HG02759 (cell line): Measurements from ENCODE around the gene ANKMY1.
"Not testable (repeated sequence)": the region's sequence is repeated elsewhere in the genome, so short reads cannot be mapped to it uniquely, and the experiment has no call there.

Experiments
- ATAC-seq: cut with Tn5 transposase; IDR thresholded peaks from one replicate; pipeline ENCODE4 v1.9.1; 2021; ENCODE audit warnings: mild to moderate bottlenecking, moderate library complexity; ENCODE audit not compliant: unreplicated experiment

The ANKMY1 gene

GRCh38 chr2:240555541-240556250 is 2.1 kb downstream of the ANKMY1 start:
- no peak for ATAC-seq

- ATAC-seq: no peak
Measured at GRCh38 chr2:240554767-240555493, 2.9 kb downstream of the ANKMY1 start.

DNA sequence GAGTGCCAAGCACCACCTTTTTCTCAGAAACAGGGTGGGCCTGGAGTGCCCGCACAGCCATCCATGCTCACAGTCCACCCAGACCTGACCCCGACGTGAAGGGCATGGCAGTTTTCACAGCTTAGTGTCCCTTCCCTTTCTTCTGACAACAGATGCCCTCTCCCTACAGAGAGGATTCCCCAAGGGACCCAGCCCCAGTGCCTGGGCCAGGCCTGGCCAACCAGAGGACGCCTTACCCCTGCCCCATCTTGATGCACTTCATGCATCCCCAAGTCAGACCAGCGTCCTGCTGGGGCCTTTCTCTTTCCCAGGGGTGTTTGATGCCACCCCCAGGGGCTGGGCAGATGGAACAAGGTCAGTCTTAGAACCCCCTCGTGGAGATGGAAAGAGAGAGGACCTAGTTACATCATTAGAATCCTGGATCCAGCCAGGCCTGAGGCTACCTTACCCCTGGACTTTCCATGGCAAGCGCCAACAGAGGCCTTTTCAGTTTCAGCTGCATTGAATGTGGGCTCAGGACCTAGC is 3.8 kb downstream of the ANKMY1 start:
- ATAC-seq: no peak

- ATAC-seq: no peak
Measured at GRCh38 chr2:240551811-240552210, 6.0 kb downstream of the ANKMY1 start.

DNA sequence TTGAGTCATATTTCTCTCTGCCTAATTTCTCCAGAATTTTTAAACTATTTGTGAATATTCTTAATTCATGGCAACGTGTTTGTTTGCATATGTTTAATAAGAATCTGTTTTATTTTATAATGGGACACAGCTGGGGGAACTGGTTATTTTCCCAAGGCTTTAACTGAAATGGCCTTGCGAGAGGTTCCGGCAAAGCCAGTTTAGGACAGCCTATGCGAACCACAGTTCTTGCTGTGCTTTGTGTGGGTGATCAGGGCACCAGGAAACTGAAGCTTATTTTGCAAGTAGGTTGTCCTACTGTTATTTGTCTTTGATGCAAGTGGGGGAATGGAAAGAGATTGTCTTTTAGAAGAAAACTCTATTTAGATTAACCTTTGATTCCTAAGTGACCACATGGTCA is 6.5 kb downstream of the ANKMY1 start:
- no peak for ATAC-seq

DNA sequence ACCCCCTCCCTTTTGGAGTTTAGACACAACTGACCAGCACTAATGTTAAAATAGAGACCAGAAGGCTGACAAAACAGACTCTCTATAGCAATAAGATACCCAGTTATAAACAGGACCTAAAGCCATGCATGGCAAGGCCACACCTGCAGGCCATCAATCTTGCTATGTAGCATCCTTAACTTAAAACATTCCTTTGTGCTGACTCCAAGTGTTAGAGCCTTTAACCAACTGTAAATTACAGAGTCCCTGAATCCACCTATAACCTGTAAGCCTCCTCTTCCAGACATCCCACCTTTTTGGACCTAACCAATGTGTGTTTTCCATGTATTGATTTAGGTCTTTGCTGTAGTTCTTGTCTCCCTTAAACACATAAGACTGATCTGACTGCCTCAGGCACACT is 17.9 kb downstream of the ANKMY1 start:
- no peak for ATAC-seq

- ATAC-seq: not testable (repeated sequence)
Measured at GRCh38 chr2:240539101-240539500, 18.7 kb downstream of the ANKMY1 start.

DNA sequence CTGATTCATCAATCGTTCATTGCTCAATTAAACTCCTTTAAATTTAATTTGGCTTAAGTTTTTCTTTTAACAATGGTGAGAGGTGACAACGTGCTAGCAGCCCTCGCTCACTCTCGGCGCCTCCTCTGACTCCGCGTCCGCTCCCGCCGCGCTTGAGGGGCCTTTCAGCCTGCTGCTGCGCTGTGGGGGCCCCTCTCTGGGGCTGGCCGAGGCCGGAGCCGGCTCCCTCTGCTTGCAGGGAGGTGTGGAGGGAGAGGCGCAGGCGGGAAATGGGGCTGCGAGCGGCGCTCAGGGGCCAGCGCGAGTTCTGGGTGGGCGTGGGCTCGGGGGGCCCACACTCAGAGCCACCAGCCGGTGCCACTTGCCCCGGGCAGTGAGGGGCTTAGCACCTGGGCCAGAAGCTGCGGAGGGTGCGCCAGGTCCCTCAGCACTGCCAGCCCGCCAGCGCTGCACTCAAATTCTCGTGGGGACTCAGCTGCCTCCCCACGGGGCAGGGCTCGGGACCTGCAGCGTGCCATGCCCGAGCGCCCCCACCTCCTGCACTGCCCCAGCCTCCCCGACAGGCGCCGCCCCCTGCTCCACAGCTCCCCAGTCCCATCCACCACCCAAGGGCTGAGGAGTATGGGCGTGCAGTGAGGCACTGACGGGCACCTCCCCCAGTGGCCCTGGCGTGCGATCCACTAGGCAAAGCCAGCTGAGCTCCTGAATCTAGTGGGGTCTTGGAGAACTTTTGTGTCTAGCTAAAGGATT is 19.6 kb downstream of the ANKMY1 start:
- ATAC-seq: no peak

DNA sequence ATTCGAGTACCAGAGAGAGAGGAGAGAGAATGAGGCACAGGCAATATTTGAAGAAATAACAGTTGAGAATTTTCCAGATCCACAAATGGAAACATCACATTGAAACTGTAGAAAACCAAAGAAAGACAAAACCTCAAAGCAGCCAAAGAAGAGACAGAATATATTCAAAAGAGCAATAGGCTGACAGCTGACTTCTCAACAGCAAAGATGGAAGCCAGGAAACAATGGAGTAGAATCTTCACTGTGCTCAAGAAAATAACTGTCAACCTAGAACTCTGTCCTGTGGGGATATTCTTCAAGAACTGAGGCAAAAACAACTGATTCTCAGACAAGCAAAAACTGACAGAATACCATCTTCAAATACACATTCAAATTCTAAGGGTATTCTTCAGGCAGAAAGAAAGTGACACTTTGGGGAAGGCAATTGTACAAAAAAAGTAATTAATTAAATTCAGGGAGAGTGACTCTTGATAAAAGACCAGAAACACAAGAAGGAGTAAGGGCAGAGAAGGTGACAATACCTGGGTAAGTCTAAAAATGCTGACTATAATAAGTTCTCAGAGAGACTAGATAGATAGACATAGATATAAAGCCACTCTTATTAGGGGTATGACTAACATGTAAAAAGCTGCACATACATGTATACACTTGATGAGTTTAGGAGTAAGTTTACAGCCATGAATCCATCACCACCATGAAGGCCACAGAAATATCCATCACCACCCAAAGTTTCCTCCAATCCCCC is 25.6 kb downstream of the ANKMY1 start:
- no peak for ATAC-seq

GRCh38 chr2:240531038-240531437 is 26.8 kb downstream of the ANKMY1 start:
- no peak for ATAC-seq

GRCh38 chr2:240530181-240530580 is 27.6 kb downstream of the ANKMY1 start:
- ATAC-seq: no peak

DNA sequence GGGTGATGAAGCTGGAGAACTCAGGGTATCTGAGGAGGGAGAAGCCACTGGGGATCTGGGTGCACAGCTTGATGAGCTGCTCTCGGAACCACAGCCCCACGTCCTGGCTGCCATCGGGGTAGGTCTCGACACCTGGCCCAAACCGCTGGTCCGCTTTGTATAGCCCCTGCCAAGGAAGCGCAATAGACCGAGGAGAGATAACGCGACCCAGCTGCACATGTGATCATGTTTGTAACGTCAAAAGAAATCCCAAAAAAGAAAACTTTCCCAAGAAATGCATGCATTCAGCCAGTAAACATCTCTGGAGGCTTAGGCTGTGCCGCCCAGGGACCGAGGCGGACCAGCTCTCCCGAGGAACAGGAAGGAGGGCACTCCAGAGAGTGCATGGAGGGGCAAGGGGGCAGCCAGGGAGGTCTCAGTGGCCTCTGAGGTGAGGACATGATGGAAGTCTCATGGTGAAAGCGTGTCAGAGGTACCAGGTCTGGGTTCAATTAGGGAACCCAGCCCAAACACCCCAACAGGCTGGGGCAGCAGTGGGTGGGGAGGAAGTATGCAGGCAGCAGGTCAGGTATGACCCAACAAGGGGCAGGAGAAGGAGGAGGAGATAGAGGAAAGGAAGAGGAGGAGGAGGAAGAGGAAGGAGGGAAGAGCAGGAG is 28.3 kb downstream of the ANKMY1 start:
- no peak for ATAC-seq

DNA sequence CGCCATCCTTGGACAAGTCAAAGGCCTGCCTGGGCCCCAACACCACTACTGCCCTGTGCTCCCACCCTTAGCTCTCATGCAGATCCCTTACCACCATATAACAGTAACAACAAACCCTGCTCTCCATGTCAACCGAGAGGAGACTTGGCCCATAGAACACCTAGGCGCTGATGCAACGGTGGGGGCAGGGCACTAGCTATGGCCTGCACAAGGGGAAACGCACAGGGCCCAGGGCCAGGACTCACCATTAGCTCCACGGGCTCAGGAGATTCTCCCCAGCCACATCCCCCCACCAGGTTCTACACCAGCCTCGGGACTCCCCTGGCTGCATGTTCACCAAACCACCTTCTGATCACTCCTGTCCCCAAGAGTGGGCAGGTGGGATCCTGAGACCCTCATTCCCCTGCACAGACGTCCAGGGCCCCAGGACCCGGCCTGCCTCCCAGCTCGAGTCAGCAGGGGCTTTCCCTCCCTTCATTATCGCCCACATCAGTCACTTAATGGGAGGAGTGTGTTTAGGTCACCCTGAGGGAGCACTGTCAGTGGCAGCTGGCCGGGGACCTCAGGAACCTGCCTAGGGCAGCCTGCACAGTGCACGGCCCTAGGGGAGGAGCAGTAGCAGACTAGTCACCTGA is 29.3 kb downstream of the ANKMY1 start:
- ATAC-seq: no peak

- ATAC-seq: no peak
Measured at GRCh38 chr2:240527153-240527750, 30.5 kb downstream of the ANKMY1 start.

- ATAC-seq: no peak
Measured at GRCh38 chr2:240526521-240526920, 31.3 kb downstream of the ANKMY1 start.

- ATAC-seq: no peak
Measured at GRCh38 chr2:240525802-240526201, 32.0 kb downstream of the ANKMY1 start.

DNA sequence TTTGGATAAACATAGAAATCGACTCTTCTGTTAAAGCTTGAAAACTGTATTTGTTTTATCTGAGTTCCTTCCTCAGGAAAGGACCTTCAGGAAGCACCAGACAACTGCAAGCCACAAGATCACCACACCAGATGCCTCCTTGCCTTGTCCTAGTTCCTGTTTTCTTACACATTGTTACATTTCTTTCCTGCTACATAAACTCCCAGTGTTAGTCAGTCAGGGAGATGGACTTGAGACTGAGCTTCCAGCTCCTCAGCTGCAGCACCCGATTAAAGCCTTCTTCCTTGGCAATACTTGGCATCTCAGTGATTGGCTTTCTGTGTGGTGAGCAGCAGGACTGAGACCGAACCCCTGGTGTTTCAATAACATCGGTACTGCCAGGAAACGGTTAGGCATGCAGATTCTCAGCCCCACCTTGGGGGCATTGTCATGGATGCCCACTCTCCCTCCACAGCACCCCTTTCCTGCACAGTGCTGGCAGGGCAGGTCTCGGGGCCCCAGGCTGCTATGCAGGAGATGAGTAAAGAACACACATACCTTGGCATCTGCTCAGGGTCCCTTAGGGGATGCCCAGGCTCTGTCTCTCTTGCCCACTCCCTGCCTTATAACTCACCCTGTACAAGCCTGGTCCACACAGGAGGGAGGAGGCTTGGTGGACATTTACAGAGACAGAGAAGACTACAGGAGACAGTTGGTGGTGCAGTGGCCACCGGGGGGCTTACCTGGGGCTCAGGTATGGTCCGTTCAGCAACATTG is 32.6 kb downstream of the ANKMY1 start:
- no peak for ATAC-seq

- ATAC-seq: no peak
Measured at GRCh38 chr2:240523451-240524281, 34.1 kb downstream of the ANKMY1 start.
